HEK293T (cell line): ENCODE data around the gene SUSD4.

Experiments used
- CTCF ChIA-PET: fragments of 350-600 bp; formaldehyde crosslinking; extraction: SDS; loops from one replicate; lab custom pipeline; 2021; ENCODE audit warnings: antibody characterized with exemption, inconsistent platforms; lab: Yijun Ruan, JAX
- POLR2A ChIA-PET: fragments of 350-600 bp; formaldehyde crosslinking; extraction: SDS; loops from one replicate; lab custom pipeline; 2020; ENCODE audit warnings: antibody characterized with exemption, inconsistent platforms; lab: Yijun Ruan, JAX
- DNase-seq: peaks from one replicate; pipeline ENCODE4 v3.0.0; 2012; ENCODE audit warnings: mixed read lengths; ENCODE audit errors: extremely low spot score
- ARNT ChIP-seq: fragments of 450-650 bp; IDR thresholded peaks from 2 replicates; pipeline ENCODE4 v1.6.1; 2017; ENCODE audit warnings: mild to moderate bottlenecking
- BHLHE40 ChIP-seq: fragments of 450-650 bp; IDR thresholded peaks from 2 replicates; pipeline ENCODE4 v1.6.1; 2016; ENCODE audit warnings: mild to moderate bottlenecking, moderate library complexity, borderline replicate concordance
- CTBP1 ChIP-seq: fragments of 450-650 bp; IDR thresholded peaks from 2 replicates; pipeline ENCODE4 v1.6.1; 2016; ENCODE audit warnings: borderline replicate concordance
- ELF4 ChIP-seq: fragments of 450-650 bp; IDR thresholded peaks from 2 replicates; pipeline ENCODE4 v1.6.1; 2017; ENCODE audit warnings: antibody characterized with exemption
- FOXA1 ChIP-seq: fragments of 450-650 bp; IDR thresholded peaks from 2 replicates; pipeline ENCODE4 v1.6.1; 2016; ENCODE audit warnings: mild to moderate bottlenecking
- FOXK2 ChIP-seq: fragments of 450-650 bp; IDR thresholded peaks from 2 replicates; pipeline ENCODE4 v1.6.1; 2016; ENCODE audit warnings: mild to moderate bottlenecking
- FOXM1 ChIP-seq: fragments of 450-650 bp; IDR thresholded peaks from 2 replicates; pipeline ENCODE4 v1.6.1; 2017; ENCODE audit warnings: mild to moderate bottlenecking, borderline replicate concordance
- HDGF ChIP-seq: fragments of 450-650 bp; IDR thresholded peaks from 2 replicates; pipeline ENCODE4 v1.6.1; 2017; ENCODE audit warnings: antibody characterized with exemption, borderline replicate concordance
- L3MBTL2 ChIP-seq: fragments of 450-650 bp; conservative IDR thresholded peaks from 2 replicates; pipeline ENCODE4 v1.6.1; 2016; ENCODE audit warnings: mild to moderate bottlenecking
- LEF1 ChIP-seq: fragments of 450-650 bp; IDR thresholded peaks from 2 replicates; pipeline ENCODE4 v1.6.1; 2017; ENCODE audit warnings: mild to moderate bottlenecking, borderline replicate concordance
- NFRKB ChIP-seq: fragments of 450-650 bp; IDR thresholded peaks from 2 replicates; pipeline ENCODE4 v1.6.1; 2016; ENCODE audit warnings: mild to moderate bottlenecking, moderate library complexity
- PKNOX1 ChIP-seq: fragments of 450-650 bp; IDR thresholded peaks from 2 replicates; pipeline ENCODE4 v1.6.1; 2016
- SP1 ChIP-seq: fragments of 450-650 bp; IDR thresholded peaks from 2 replicates; pipeline ENCODE4 v1.6.1; 2017
- SUZ12 ChIP-seq: fragments of 450-650 bp; IDR thresholded peaks from 2 replicates; pipeline ENCODE4 v1.6.1; 2016; ENCODE audit warnings: mild to moderate bottlenecking
- TARDBP ChIP-seq: fragments of 450-650 bp; IDR thresholded peaks from 2 replicates; pipeline ENCODE4 v1.6.1; 2016
- ZNF384 ChIP-seq: fragments of 450-650 bp; IDR thresholded peaks from 2 replicates; pipeline ENCODE4 v1.6.1; 2016

The SUSD4 gene

GRCh38 chr1:223242971-223243370 is 121.0 kb downstream of the SUSD4 start:
- TF ChIP-seq TARDBP (no peak), ELF4 (no peak), PKNOX1 (no peak), LEF1 (no peak), HDGF (no peak), FOXA1 (no peak), L3MBTL2 (no peak), SUZ12 (no peak), ZNF384 (no peak), BHLHE40 (no peak), CTBP1 (no peak), FOXM1 (no peak), SP1 (no peak), FOXK2 (no peak), NFRKB (no peak), ARNT (no peak)
- DNase-seq = no peak
- CTCF ChIA-PET = interaction anchor here (1.0 kb wide), 1 partner anchor 415 kb away, joined by 3 read pairs; no protein-coding TSS in a partner anchor
- POLR2A ChIA-PET = no interaction called here

- TF ChIP-seq HDGF (no peak), L3MBTL2 (no peak), FOXK2 (no peak), SP1 (no peak), PKNOX1 (no peak), CTBP1 (no peak), BHLHE40 (no peak), FOXM1 (no peak), ELF4 (no peak), ARNT (no peak)
- no peak for DNase-seq
- ChIA-PET CTCF (no interaction called here), POLR2A (no interaction called here)
Observed at GRCh38 chr1:223242382-223242955, 121.5 kb downstream of the SUSD4 start.

GRCh38 chr1:223240122-223240521 is 123.9 kb downstream of the SUSD4 start:
- DNase-seq = no peak
- POLR2A ChIA-PET = no interaction called here
- TF ChIP-seq FOXK2 (no peak), FOXA1 (no peak), CTBP1 (no peak), SP1 (no peak), FOXM1 (no peak), ZNF384 (no peak), LEF1 (no peak), L3MBTL2 (no peak), TARDBP (no peak)
- CTCF ChIA-PET = no interaction called here

DNA sequence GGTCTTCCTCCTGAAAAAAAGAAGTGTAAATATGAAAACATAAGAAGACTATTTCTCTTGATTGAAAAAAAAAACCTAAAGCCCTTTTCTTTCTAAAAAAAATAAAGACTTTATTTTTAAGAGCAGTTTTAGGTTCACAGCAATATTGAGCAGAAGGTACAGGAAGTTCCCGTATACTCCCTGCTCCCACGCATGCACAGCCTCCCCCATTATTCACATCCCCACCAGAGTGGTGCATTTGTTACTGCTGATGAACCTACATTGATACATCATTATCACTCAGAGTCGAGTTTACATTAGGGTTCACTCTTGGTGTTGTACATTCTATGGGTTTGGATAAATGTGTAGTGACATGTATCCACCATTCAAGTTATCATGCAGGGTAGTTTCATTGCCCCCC is 128.9 kb downstream of the SUSD4 start:
- TF ChIP-seq FOXA1 (no peak), PKNOX1 (no peak), ZNF384 (no peak), HDGF (no peak), BHLHE40 (no peak), SP1 (no peak), TARDBP (no peak), NFRKB (no peak), FOXM1 (no peak), CTBP1 (no peak), L3MBTL2 (no peak), LEF1 (no peak), SUZ12 (no peak), FOXK2 (no peak)
- ChIA-PET POLR2A (no interaction called here), CTCF (no interaction called here)
- DNase-seq = no peak

DNA sequence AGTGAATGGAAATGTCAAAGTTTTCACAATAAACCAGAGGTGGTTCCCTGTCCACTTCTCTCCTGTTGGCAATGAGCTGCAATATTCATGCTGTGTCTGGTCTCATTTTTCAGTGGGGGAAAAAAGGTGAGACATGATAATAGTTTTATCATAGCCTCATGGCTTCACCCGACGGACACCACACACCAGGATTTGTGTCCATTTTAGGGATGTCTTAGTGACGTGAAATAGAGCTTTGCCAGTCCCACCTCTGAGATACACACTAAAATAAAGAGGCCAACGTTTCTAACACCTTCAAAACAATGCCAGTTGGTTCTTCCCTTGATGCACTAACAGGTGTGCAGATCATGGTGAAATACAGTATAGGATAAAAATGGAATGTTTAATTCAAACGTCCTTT is 129.4 kb downstream of the SUSD4 start:
- ChIA-PET POLR2A (no interaction called here), CTCF (no interaction called here)
- no peak for DNase-seq
- TF ChIP-seq PKNOX1 (no peak), FOXA1 (no peak), LEF1 (no peak), ARNT (no peak), FOXM1 (no peak), ELF4 (no peak), TARDBP (no peak), ZNF384 (no peak), FOXK2 (no peak), NFRKB (no peak), BHLHE40 (no peak), SP1 (no peak), SUZ12 (no peak), HDGF (no peak), CTBP1 (no peak), L3MBTL2 (no peak)
